NOMO-1 treated with dmso at 0.1 percent for 144 hours (cell line): Measurements from ENCODE around the gene SGMS1.
"Not testable (repeated sequence)": the region's sequence is repeated elsewhere in the genome, so short reads cannot be mapped to it uniquely, and the experiment has no call there.

Source experiments
- DNase-seq: peaks from one replicate; lab custom pipeline; 2025; ENCODE audit not compliant: unreplicated experiment; lab: John Stamatoyannopoulos, UW

SGMS1 gene

DNA sequence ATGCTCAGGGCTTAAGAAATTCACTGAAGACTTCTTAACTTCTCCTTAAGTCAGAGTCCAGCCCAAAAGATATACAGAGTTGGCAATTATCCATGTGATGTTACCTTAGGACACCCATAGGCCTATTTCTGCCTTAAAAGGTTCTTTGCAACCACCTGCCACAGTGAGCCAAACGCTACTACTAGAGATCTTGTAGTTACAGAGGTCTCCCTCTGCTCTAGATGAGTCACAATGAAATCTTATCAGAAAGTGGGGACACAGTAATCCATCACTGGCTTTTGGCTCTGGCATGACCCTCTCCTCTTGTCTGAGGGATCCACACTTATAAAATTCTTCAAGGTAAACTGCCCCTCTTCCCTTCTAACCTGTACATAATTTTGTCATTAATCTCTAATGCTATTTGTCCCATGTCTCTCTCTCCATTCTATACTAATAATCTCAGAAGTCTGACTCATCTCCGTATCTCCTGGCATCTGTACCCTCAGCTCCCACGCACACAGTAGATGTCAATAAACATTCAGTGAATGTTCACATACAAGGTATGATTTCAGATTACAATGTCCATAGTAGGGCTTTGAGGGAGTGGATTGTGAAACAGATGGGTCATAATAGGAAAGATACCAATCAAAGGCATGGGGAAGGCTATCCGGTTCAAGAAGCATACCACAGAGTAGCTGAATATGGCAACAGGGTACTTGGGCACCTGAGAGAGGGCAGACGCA is 112.1 kb downstream of the SGMS1 start:
- DNase-seq, result no peak

- DNase-seq, result no peak
Measured at GRCh38 chr10:50510517-50511473, 113.0 kb downstream of the SGMS1 start.

- no peak for DNase-seq
Measured at GRCh38 chr10:50508315-50509051, 115.3 kb downstream of the SGMS1 start.

DNA sequence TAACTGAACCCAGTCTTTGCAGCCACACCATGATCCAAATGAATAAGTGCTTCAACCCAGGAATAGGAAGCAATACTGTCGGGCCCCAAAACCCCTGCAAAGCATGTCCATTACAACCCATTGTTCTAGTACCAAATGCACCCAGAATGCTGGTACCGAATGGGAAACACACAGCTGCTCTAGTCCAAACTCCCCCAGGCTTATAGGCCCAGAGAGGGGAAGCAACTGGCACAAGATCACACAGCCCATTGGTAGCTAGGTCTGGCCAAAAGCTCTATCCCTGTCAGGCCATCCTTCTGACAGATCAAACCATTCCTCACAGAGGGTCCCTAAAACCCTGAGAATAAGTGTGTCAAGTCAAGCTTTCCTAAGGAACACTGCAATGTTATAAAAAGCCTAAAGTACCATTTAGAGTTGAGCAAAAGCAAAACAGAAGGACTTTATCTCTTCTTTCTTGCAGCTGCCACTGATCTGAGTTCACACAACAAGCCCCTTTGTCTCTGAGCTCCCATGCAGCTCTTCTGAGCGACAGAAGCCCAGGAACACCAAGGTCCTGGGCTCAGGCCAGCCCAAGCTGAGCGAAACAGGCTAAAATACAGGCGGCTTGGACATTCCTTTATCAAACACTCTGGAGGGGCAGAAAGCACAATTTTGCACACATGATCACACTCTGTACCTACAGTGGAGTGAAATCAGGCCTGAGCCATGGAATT is 116.7 kb downstream of the SGMS1 start:
- no peak for DNase-seq

- no peak for DNase-seq
Measured at GRCh38 chr10:50504389-50504788, 119.4 kb downstream of the SGMS1 start.

DNA sequence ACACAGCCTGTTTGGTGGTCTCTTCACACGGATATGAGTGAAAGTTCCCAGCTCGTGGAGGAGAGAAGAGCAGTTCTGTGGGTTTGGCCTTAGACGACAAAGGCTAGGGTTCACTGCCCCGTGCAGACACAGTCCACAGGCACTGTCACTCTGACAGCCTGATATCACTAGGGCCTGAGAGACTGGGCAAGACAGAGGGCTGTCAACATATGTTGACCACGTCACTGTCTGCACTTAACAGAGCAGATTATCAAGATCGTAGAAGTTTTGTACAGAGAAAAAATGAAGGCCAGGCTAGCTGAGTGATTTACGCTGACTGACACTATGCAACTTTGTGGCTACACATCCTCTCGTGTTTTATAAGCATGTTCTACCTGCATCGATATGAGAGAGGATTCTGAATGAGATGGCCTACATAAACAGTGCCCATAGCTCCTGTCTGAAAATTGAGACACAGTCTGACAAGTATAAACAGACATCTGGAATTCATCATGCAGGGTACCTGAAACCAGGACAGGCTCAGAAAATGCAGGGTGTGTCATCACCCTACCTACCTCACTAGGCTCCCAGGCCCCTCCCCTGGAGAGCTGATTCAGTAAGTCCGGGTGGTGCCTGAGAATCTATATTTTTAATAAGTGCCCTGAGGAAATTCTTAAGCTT is 120.0 kb downstream of the SGMS1 start:
- no peak for DNase-seq

DNA sequence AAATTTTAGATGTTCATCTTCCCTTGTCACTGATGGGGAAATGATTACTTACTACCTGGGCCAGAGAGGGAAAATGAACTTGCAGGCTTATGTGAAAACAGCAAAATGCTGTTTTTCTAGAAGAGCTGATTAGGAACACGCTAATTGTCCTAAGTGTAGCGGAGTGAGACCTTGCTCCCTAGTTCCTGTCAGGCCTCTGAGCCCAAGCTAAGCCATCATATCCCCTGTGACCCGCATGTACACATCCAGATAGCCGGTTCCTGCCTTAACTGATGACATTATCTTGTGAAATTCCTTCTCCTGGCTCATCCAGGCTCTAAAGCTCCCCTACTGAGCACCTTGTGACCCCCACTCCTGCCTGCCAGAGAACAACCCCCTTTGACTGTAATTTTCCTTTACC is 120.6 kb downstream of the SGMS1 start:
- DNase-seq, result not testable (repeated sequence)

DNA sequence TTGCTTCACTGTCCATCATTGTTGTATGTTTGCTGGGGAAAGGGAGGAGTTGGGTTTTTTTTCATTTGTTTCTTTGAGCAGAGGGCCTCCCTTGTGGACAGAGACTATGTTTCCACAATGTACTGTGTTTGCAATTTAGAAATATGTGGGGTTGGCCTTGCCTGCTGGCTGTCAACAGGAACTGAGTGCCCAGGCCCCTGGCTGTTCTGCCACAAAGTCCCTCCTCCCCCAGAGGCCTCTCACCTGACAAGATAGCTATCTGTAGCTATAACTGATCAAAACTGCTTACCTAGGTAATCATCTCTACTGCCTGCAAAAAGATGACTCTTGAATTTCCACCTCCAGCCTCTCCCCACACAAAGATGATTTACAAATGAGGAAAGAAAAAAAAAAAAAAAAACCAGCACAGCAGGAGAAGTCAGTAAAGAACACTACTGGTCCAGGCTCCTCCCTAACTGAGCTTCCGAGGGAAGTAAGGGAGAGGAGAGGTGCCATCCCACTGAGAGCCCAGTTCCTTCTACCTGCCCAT is 121.8 kb downstream of the SGMS1 start:
- peak; percentile 0 for DNase-seq

DNA sequence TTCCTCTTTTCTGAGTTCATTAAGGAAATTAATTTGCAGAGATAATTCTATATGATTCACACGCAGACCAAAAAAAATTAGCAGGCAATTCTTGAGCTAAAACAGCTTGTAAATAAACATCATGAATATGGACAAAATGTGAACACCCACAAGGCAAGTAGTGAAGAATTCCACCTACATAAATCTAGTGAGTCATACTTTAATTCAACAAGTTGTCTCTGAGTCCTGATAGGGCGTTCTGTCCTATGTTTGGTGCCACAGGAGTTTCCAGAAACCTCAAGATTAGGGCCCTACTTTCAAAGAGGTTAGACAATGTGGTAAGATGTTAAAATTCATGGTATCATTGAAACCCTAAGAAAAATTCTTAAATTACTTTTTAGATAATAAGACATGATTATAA is 122.3 kb downstream of the SGMS1 start:
- no peak for DNase-seq

- no peak for DNase-seq
Measured at GRCh38 chr10:50498465-50498864, 125.3 kb downstream of the SGMS1 start.

- DNase-seq, result no peak
Measured at GRCh38 chr10:50497758-50498157, 126.0 kb downstream of the SGMS1 start.

DNA sequence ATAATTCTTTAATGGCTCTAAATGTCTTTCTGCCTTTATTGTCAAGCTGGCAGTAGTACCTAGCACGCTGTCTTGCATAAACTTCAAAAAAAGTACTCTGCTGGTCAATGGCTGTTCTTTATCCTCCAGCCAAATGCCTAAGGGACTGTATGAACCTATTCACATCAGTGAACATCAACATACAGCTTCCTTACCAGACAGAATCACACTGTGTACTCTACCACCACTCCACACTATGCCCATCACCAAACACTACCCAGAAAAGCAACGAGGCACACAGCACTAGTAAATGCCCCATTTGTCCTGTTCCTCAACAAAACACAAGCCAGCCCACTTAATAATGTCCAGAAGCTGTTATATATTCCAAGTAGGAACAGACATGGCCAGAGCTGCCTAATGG is 127.5 kb downstream of the SGMS1 start:
- DNase-seq, result no peak

GRCh38 chr10:50490241-50490640 is 133.5 kb downstream of the SGMS1 start:
- no peak for DNase-seq

DNA sequence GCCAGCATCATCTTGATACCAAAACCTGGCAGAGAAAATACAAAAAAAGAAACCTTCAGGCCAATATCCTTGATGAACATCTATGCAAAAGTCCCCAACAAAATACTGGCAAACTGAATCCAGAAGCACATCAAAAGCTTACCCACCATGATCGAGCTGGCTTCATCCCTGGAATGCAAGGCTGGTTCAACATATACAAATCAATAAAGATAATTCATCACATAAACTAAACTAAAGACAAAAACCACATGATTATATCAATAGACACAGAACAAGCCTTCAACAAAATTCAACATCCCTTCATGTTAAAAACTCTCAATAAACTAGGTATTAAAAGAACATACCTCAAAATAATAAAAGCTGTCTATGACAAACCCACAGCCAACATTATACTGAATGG is 139.2 kb downstream of the SGMS1 start:
- not testable (repeated sequence) for DNase-seq

GRCh38 chr10:50480054-50481007 is 143.4 kb downstream of the SGMS1 start:
- no peak for DNase-seq

DNA sequence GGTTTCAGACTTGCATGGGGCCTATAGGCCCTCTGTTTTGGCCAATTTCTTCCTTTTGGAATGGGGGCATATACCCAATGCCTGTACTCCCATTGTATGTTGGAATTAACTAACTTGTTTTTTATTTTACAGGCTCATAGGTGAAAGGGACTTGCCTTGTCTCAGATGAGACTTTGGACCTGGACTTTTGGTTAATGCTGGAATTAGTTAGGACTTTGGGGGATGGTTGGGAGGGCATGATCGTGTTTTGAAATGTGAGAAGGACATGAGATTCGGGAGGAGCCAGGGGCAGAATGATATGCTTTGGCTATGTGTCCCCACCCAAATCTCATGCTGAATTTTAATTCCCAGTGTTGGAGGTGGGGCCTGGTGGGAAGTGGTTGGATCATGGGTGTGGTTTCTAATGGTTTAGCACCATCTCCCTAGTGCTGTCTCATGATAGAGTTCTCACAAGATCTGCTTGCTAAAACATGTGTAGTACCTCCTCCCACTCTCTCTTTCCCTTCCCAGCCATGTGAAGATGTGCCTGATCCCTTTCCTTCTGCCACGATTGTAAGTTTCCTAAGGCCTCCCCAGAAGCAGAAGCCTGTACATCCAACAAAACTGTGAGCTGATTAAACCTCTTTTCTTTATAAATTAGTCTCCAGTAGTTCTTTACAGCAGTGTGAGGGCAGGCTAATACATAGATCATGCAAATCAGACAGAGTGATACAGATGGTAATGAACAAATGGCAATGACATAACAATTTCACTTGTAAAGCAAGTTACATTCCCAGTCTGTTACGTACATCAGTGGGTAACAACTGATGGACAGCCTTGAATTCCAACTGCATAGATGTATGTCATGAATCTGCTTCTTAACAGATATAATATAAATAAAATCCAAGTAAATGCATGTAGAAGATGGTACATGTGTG is 146.2 kb downstream of the SGMS1 start:
- DNase-seq, result no peak

DNA sequence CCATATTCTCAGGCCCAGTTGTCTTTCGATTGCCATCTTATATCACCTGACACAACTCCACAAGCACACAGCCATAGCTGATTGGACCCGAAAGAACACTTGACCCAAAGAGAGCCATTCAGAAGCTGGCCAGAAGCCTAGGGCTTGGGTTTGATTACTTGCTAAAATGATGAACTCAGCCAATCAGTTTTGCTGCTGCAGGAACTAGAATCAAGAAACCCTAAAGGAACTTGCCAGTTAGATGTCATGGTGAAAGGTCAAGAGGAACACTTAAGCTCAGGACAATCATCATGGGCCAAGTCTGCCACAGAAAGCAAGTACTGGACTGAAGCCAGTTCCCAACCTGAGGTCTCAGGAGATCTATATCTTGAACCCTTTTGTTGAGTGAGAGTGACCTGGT is 150.0 kb downstream of the SGMS1 start:
- no peak for DNase-seq

DNA sequence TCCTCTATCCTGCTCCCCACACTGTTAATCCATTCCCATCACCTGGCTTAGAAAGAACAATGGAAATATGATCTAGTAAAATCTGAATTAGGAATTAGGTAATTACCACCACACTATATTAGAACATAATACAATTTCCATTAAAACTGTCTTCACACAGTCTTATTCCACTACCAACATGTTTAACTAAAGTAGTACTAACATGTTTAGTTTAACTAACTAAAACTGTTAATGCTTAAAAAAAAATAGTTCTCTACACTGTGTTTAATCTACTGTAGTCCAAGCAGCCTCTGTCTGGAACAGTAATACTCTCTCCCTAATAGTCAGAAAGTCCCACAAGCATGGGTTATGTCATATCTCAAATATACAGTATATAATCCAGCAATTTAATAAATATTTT is 150.8 kb downstream of the SGMS1 start:
- DNase-seq, result no peak
